Non-pigmented ciliary epithelial cell (primary cell): ENCODE data around the gene PLD2.

ENCODE experiments used
- DNase-seq: peaks from one replicate; pipeline ENCODE4 v3.0.0-alpha.2; 2010; ENCODE audit warnings: low read depth

Gene PLD2

GRCh38 chr17:4806777-4807604 lies at the start of gene PLD2:
Gene PLD2 (plus strand): TSS chr17:4807152. CDS start chr17:4807773, 621 bp downstream.
- no peak for DNase-seq

DNA sequence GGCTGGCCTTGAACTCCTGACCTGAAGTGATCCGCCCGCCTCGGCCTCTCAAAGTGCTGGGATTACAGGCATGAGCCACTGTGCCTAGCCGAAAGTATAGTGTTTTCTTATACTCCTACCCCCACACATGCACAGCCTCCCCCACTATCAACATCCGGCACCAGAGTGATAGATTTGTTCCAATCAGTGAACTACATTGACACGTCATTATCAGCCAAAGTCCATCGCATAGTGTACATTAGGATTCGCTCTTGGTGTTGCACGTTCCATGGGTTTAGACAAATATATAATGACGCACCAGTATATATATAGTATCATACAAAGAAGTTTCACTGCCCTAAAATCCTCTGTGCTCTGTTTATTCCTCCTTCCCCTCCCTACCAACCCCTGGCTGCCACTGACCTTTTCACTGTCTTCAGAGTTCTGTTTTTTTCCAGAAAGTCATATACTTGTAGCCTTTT lies 47.1 kb upstream of the PLD2 start:
- no peak for DNase-seq

GRCh38 chr17:4764595-4764994 lies 42.4 kb upstream of the PLD2 start:
- no peak for DNase-seq

- DNase-seq, result no peak
Measured at GRCh38 chr17:4766201-4766600, 40.8 kb upstream of the PLD2 start.

DNA sequence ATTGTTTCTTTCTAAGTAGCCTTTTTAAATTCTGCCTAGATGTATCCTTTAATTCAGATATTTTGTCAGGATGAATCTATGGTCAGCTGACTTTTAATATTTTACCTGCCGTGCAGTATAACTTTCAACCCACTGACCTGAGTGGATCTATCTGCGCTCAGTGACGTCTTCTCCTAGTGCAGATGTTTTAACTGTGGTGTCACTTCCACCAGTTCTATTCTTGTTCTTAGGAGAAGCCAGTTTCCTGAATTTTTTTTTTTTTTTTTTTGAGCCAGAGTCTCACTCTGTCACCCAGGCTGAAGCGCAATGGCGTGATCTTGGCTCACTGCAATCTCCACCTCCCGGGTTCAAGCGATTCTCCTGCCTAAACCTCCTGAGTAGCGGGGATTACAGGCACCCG lies 40.2 kb upstream of the PLD2 start:
- DNase-seq, result no peak

GRCh38 chr17:4768298-4768697 lies 38.7 kb upstream of the PLD2 start:
- no peak for DNase-seq

- no peak for DNase-seq
Measured at GRCh38 chr17:4769628-4770027, 37.3 kb upstream of the PLD2 start.

GRCh38 chr17:4771519-4772234 lies 35.3 kb upstream of the PLD2 start, which contains the start of gene TM4SF5:
Gene TM4SF5 (plus strand): TSS chr17:4771886. CDS start chr17:4771923, 37 bp downstream.
- DNase-seq, result no peak

- no peak for DNase-seq
Measured at GRCh38 chr17:4772235-4772613, 34.7 kb upstream of the PLD2 start.

DNA sequence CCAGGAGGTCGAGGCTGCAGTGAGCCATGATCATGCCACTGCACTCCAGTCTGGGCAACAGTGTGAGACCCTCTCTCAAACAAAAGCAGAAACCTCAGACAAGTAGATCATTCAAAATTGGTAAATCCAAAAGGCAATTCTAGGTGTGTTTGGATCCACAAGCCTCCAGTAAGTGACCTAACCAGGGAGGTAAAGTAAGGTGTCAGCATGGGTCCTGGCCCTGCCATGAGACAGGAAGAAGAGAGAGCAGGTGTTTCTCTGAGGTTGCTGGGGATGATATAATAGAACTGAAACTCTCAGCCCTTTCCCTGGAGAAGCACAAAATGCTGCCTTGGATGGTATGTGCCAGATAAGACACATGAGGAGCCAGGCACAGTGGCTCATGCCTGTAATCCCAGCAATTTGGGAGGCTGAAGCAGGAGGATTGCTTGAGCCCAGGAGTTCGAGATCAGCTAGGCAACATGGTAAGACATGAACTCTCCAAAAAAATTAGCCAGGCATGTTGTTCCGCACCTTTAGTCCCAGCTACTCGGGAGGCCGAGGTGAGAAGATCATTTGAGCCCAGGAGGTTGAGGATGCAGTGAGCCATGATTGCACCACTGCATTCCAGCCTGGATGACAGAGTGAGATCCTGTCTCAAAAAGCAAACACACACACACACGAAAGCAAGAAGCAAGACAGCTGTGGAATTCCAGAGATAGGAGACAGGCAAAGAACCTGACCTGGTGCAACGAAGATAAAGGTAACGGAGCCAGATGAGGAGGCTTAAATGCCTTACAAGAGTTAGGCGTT lies 28.8 kb upstream of the PLD2 start:
- DNase-seq, result no peak

- no peak for DNase-seq
Measured at GRCh38 chr17:4780325-4780955, 26.5 kb upstream of the PLD2 start.

DNA sequence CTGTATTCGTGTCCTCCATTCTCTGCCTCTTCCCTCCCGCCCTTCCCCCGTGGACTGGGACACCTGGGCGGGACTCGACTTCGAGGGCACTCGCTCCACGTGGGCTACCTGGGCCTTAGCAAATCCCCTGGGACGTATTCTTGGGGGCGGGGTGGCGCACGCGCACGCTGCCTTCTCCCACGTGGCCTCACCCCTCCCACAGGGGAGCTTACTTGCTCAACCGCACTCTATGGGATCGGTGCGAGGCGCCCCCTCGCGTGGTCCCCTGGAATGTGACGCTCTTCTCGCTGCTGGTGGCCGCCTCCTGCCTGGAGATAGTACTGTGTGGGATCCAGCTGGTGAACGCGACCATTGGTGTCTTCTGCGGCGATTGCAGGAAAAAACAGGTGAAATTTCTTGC lies 24.3 kb upstream of the PLD2 start:
- no peak for DNase-seq

GRCh38 chr17:4785311-4786105 lies 21.4 kb upstream of the PLD2 start:
- no peak for DNase-seq

DNA sequence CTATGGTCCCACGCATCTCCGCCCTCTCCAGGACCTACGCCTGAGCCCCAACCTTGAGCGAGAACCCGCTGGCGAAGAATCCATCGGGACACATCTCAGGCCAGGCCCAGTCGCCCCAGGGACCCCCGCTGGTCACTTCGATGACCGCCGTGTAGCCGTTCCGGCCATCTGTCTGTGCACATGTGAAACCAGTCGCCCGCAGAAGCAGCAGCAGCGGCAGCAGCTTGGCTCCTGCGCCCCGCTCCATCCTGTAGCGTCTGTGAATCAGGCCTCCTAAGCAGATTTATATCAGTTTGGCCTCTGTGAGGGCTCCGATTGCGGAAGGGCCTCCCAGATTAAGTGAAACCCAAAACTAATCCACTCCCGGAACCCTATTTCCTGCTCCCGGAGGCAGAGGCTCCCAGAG lies 20.8 kb upstream of the PLD2 start, which contains the start of gene VMO1:
Gene VMO1 (minus strand): TSS at position 259 of the 406 bp plus-strand sequence. CDS start 12 bp downstream, at position 247.
- DNase-seq, result no peak

DNA sequence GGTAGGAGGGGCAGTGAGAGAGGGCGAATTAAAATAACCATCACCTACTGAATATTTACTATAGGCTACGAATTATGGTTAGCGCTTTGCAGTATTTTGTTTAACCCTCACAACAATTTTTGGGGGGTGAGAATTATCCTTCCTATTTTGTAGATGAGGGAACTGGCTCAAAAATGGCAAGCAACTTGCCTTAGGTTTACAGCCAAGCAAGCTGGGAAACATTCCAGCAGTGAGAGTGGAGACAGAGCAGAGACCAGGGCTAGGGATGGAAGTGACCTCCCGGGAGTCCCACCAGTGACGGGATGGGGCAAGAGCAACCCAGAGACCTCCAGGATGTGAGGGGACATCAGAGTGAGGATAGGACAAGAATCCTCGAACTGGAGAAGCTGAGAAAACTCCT lies 20.4 kb upstream of the PLD2 start:
- DNase-seq, result no peak

DNA sequence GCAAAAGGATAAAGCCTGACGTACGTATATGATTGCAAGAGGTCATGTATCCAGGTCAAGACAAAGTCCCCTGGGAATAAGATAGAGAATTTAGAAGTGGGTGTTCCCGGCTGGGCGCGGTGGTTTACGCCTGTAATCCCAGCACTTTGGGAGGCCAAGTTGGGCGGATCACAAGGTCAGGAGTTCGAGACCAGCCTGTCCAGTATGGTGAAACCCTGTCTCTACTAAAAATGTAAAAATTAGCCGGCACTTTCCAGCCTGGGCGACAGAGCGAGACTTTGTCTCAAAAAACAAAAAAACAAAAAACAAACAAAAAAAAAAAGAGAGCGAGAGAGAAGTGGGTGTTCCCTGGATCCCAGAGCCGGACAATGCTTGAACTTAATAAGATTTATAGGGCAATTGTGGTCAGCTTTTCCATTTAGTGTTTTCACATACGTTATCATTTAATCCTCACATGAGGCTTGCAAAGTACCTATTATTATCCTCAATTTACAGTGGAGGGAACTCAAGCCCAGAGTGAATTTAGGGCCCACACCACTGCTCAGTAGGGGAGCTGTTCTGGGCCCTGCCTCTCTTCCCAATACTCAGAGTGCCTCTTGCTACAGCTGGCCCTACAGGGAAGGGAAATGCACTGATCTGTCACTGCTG lies 18.7 kb upstream of the PLD2 start:
- DNase-seq, result no peak

- no peak for DNase-seq
Measured at GRCh38 chr17:4788807-4789700, 17.9 kb upstream of the PLD2 start, which contains the start of gene GLTPD2. Gene GLTPD2 (plus strand): TSS chr17:4788964. CDS start chr17:4789012, 48 bp downstream.

GRCh38 chr17:4789701-4789950 lies 17.3 kb upstream of the PLD2 start:
- DNase-seq, result no peak

- DNase-seq, result peak; percentile 60
Measured at GRCh38 chr17:4789951-4790704, 16.8 kb upstream of the PLD2 start.
